Thymus (tissue), 11 donors: ENCODE results near the gene GIMAP8. TPM values are rescaled to one million over a fixed set of nuclear protein-coding genes. Genes with fewer than 3 reads are reported as not detected.

ENCODE experiments used
- DNase-seq, 9 donors: peaks; one replicate each; pipeline ENCODE4 v3.0.0-alpha.2; 2013; ENCODE audit warnings: low spot score in 9 of 9, low read depth in 6 of 9, missing footprints in 1 of 9
- H3K27ac ChIP-seq, 2 donors: one replicate each; pipeline ENCODE4 v1.5.1; 2013; ENCODE audit warnings: control low read depth in 1 of 2, low read depth in 1 of 2, low read length in 1 of 2, mild to moderate bottlenecking in 1 of 2, moderate library complexity in 1 of 2
- H3K27me3 ChIP-seq, 2 donors: one replicate each; pipeline ENCODE4 v1.5.1; 2013; ENCODE audit warnings: low read length in 1 of 2; ENCODE audit not compliant: control insufficient read depth in 2 of 2, insufficient read depth in 1 of 2
- H3K36me3 ChIP-seq, 2 donors: one replicate each; pipeline ENCODE4 v1.5.1; 2013; ENCODE audit warnings: low read length in 1 of 2, mild to moderate bottlenecking in 1 of 2, moderate library complexity in 1 of 2; ENCODE audit not compliant: control insufficient read depth in 2 of 2, insufficient read depth in 2 of 2
- H3K4me1 ChIP-seq, 2 donors: one replicate each; pipeline ENCODE4 v1.5.1; 2013; ENCODE audit warnings: low read length in 2 of 2; ENCODE audit not compliant: control insufficient read depth in 2 of 2, insufficient read depth in 2 of 2
- H3K4me3 ChIP-seq, 2 donors: one replicate each; pipeline ENCODE4 v1.5.1; 2013; ENCODE audit warnings: low read length in 2 of 2, control low read depth in 1 of 2, mild to moderate bottlenecking in 1 of 2
- H3K9me3 ChIP-seq, 2 donors: one replicate each; pipeline ENCODE4 v1.5.1; 2013; ENCODE audit warnings: low read length in 1 of 2, mild to moderate bottlenecking in 1 of 2; ENCODE audit not compliant: control insufficient read depth in 2 of 2, insufficient read depth in 1 of 2
- WGBS: extraction: QIAGEN DNeasy Blood & Tissue Kit; methylation state at CpG from one replicate; pipeline ENCODE4 v1.1.7; 2013; 5-methylcytosine and 5-hydroxymethylcytosine counted together
- polyA plus RNA-seq: library from polyadenylated mRNA; stranded (reverse); fragments of 200-250 nt; gene quantifications from one replicate; pipeline ENCODE4 v1.2.3, GENCODE V29; 2013
- total RNA-seq: library from RNA; stranded (reverse); fragments of 120-200 nt; gene quantifications from one replicate; pipeline ENCODE4 v1.2.4, GENCODE V29; 2013
- donor health status: healthy.

GIMAP8 gene
- total and polyA plus RNA-seq, 2 donors = 6.1 to 7.9 TPM

DNA sequence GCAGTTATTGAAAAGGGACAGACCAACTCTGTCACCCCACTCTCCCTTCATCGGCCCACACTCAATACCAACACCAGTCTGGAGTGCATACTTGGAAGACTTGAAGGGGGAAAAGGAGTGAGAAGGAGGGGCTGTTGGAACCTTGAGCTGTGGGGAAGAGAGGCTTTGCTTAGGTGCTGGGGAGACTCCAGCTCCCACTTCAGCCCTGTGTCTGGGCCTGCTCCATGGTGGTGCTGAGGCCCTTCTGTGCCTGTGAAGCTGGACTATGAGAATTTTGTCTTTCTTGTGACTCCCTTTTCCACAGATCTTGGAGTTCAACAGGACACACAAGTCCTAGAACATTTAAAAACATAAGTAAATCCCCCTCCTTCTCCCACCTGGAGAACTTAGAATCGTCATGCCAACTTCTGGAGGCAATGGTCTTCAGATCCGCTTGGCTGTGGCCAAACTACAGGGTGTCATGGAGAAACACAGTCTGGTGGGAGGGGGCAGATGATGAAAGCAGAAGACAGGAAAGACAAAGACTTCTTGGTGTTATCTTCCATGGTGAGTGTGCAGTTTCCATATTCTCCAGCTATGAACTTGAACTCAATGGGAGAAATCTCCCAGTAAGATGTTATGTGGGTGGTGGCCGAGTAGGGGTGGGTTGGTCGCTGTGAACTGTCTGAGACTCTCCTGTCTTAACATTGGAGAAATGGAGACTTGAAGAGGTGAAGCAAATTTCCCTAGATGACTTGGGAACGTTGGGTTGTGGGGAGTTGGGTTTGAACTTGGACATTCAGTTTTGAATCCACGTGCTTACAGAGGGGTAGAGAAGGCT is 18.4 kb upstream of the GIMAP8 start:
- no peak overlapping the region for H3K4me3 ChIP-seq
- 99% methylated on average over 7 of the region's 7 CpGs for WGBS
- no peak for DNase-seq

DNA sequence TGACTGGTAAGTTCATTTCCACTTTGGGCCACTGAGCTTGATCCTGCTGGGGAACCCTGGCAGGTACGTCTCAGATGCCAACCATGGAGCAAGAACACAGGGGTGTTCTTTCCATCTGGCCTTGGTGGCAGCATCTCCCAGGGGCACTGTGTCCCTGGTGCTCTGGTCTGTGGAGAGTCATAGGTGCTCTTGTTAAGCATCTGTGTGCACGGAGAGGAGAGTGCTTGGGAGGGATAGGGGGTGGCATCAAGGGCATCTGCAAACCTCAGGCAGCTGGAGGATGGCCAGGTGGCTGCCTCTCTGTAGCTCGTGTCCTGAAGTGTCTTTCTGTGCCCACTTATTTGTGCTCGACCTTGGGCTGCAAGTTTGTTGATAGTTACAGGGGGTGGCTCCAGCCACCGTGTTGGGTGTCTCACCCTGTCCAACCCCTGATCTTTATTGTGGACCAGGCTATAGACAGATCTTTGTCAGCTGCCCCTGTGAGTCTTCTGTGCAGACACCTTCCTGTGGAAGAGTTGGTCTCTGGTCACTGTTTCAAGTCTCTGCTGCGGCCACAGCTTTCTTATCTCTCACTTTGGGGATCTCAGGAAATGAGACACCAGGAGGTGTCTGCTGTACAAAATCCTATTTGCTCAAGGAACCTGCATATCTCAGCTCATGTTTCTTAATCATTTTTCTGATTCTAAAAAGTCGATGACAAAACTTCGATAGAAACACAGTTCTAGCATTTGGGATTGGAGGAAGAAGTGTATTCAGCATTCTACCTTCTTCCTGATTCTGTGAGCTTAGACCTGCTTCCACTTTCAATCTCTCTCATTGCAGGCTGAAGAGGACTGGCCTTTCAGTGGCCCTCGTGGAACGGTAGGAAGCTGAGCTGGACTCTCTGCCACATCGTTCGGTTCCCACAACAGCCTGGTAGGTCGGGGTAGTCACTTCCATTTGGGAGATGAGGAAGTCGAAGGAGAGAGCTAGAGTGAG is 17.2 kb upstream of the GIMAP8 start:
- Histone ChIP-seq H3K27ac (no peak overlapping the region), H3K27me3 (no peaks in the 10 kb centered on the region), H3K36me3 (no peaks in the 10 kb centered on the region), H3K9me3 (no peaks in the 10 kb centered on the region), H3K4me1 (peaks cover 5 to 19% of the 10 kb centered on the region in 2 donors), H3K4me3 (no peak overlapping the region)
- no peak for DNase-seq
- 54% methylated on average over 14 of the region's 14 CpGs for WGBS

More for the DNA sequence above, 18.4 kb upstream of the GIMAP8 start:
- Histone ChIP-seq H3K27ac (no peak overlapping the region), H3K4me1 (peaks cover 8 to 30% of the 10 kb centered on the region in 2 donors), H3K9me3 (no peaks in the 10 kb centered on the region), H3K36me3 (no peaks in the 10 kb centered on the region), H3K27me3 (no peaks in the 10 kb centered on the region)

DNA sequence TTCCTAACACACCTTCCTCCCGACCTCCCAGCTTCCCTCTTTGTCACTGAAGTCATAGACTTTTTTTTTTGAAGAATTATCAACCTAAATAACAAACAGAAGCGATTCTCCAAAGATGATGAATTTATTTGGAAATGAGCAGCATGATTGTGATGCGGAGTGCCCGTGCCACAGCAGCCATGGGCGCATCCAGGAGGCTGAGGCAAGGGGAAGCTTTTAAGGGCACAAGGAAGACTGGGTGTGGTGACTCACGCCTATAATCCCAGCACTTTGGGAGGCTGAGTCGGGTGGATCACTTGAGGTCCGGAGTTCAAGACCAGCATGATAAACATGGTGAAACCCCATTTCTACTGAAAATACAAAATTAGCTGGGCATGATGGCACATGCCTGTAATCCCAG is 16.2 kb upstream of the GIMAP8 start:
- H3K4me1 ChIP-seq = peaks cover 0 to 8% of the 10 kb centered on the region in 2 donors
- H3K27ac ChIP-seq = no peak overlapping the region
- no peak for DNase-seq
- H3K9me3 ChIP-seq = no peaks in the 10 kb centered on the region
- WGBS = 79% methylated on average over 8 of the region's 8 CpGs
- no peaks in the 10 kb centered on the region for H3K27me3 ChIP-seq
- peak overlapping the region in 1 of 2 donors; percentile 1 for H3K4me3 ChIP-seq
- no peaks in the 10 kb centered on the region for H3K36me3 ChIP-seq

GRCh38 chr7:150435047-150435389 is 15.4 kb upstream of the GIMAP8 start:
- no peak overlapping the region for H3K27ac ChIP-seq
- no peaks in the 10 kb centered on the region for H3K27me3 ChIP-seq
- WGBS = 79% methylated on average over 4 of the region's 4 CpGs
- H3K36me3 ChIP-seq = no peaks in the 10 kb centered on the region
- H3K4me3 ChIP-seq = no peak overlapping the region
- H3K9me3 ChIP-seq = no peaks in the 10 kb centered on the region
- peaks cover 0 to 6% of the 10 kb centered on the region in 2 donors for H3K4me1 ChIP-seq
- no peak for DNase-seq

- DNase-seq = no peak
- no peak overlapping the region for H3K4me3 ChIP-seq
Observed at GRCh38 chr7:150435390-150436073, 14.9 kb upstream of the GIMAP8 start.

DNA sequence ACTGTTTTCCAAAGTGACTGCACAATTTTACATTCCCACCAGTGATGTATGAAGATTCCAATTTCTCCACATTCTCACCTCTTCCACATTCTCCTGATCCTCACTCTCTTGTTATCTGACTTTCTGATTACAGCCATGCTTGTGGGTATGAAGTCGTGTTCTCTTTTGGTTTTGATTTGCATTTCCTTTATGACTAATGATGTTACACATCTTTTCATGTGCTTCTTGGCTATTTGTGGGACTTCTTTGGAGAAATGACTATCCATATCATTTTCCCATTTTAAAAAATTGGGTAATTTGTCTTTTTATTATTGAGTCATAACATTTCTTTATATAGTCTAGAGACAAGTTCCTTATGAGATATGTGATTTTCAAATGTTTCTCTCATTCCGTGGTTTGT is 10.5 kb upstream of the GIMAP8 start:
- DNase-seq = no peak
- Histone ChIP-seq H3K4me3 (no peak overlapping the region), H3K4me1 (peaks cover 0 to 15% of the 10 kb centered on the region in 2 donors), H3K27me3 (peaks cover 0 to 2% of the 10 kb centered on the region in 2 donors), H3K9me3 (peaks cover 0 to 17% of the 10 kb centered on the region in 2 donors), H3K27ac (no peak overlapping the region), H3K36me3 (no peaks in the 10 kb centered on the region)
- WGBS = 55% methylated on average over 2 of the region's 2 CpGs

More at GRCh38 chr7:150435390-150436073, 14.9 kb upstream of the GIMAP8 start:
- no peaks in the 10 kb centered on the region for H3K9me3 ChIP-seq
- H3K4me1 ChIP-seq = peaks cover 0 to 6% of the 10 kb centered on the region in 2 donors
- H3K27ac ChIP-seq = no peak overlapping the region
- no peaks in the 10 kb centered on the region for H3K27me3 ChIP-seq
- WGBS = 58% methylated on average over 8 of the region's 8 CpGs
- no peaks in the 10 kb centered on the region for H3K36me3 ChIP-seq

DNA sequence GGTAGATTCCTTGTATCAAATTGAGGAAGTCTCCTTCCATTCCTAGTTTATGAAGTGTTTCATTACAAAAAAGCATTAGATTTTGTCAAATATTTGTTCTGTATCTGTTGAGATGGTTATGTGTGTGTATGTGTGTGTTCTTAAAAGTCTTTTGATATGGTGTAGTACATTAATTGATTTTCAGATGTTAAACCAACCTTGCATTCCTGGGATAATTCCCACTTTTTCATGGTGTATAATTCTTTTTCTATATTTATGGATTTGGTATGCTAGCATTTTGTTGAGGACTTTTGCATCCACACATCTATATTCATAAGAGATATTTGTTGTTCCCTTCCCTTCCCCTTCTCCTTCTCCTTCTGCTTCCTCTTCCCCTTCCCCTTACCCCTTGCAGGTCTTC is 8.9 kb upstream of the GIMAP8 start:
- Histone ChIP-seq H3K9me3 (peaks cover 0 to 17% of the 10 kb centered on the region in 2 donors), H3K27ac (no peak overlapping the region), H3K4me3 (no peak overlapping the region), H3K36me3 (no peaks in the 10 kb centered on the region), H3K27me3 (peaks cover 0 to 2% of the 10 kb centered on the region in 2 donors), H3K4me1 (peaks cover 0 to 28% of the 10 kb centered on the region in 2 donors)
- DNase-seq = no peak

DNA sequence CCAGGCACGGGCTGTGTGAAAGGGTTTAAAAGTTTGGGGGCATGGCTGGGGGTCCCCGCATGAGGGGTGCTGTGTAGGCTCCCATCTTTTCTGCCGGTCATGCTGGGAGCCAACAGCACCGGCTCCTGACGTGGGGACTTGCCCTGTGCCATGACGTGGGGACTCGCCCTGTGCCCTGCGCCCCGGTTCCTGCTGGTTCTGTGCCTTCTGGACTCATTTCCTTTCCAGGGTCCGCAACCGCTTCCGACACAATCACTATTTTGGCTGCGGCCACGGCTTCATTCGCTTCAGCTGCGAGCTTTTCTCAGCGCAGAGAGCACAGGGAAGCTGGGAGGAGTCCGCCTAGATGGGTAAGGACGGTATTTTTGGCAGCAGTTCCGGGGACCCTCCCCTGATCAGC is 7.6 kb upstream of the GIMAP8 start:
- no peaks in the 10 kb centered on the region for H3K36me3 ChIP-seq
- H3K9me3 ChIP-seq = peaks cover 0 to 17% of the 10 kb centered on the region in 2 donors
- WGBS = 98% methylated on average over 20 of the region's 20 CpGs
- H3K27ac ChIP-seq = no peak overlapping the region
- H3K4me3 ChIP-seq = no peak overlapping the region
- peaks cover 0 to 32% of the 10 kb centered on the region in 2 donors for H3K4me1 ChIP-seq
- DNase-seq = no peak
- H3K27me3 ChIP-seq = peaks cover 0 to 2% of the 10 kb centered on the region in 2 donors
